ENCODE measurements around the gene SLC38A9. TPM values are rescaled to one million over a fixed set of nuclear protein-coding genes. Genes with fewer than 3 reads are reported as not detected.
"Not testable (repeated sequence)": the region's sequence is repeated elsewhere in the genome, so short reads cannot be mapped to it uniquely, and the experiment has no call there.

The SLC38A9 gene
- total RNA-seq, 4 donors from 2014 or later: 50.5 to 175 (median 86.7) TPM

- no peak overlapping the region for H3K27ac ChIP-seq
- H3K36me3 ChIP-seq: no peaks in the 10 kb centered on the region
- intact Hi-C loops (cut with DNase I; ENCODE audit: low total_unique reads): no loop called here
- H3K27me3 ChIP-seq: no peaks in the 10 kb centered on the region
- H3K4me3 ChIP-seq: no peak overlapping the region
- no peak for DNase-seq
- H3K9me3 ChIP-seq: no peaks in the 10 kb centered on the region
- TF ChIP-seq CTCF (IDR thresholded peaks at IDR 0.05) (no peak), POLR2A (IDR thresholded peaks at IDR 0.05) (no peak)
- H3K4me1 ChIP-seq: no peaks in the 10 kb centered on the region
Measured at GRCh38 chr5:55610542-55610941, 101.6 kb downstream of the SLC38A9 start.

GRCh38 chr5:55609413-55609812 lies 102.7 kb downstream of the SLC38A9 start:
- Histone ChIP-seq H3K27me3 (no peaks in the 10 kb centered on the region), H3K27ac (no peak overlapping the region), H3K4me3 (no peak overlapping the region), H3K4me1 (no peaks in the 10 kb centered on the region), H3K36me3 (no peaks in the 10 kb centered on the region), H3K9me3 (no peaks in the 10 kb centered on the region)
- DNase-seq: no peak
- TF ChIP-seq POLR2A (IDR thresholded peaks at IDR 0.05) (no peak), CTCF (IDR thresholded peaks at IDR 0.05) (no peak)
- intact Hi-C loops (cut with DNase I; ENCODE audit: low total_unique reads): loop anchor here (10.0 kb wide), 1 partner anchor 75 kb away; the partner anchor contains the start of gene PLPP1

GRCh38 chr5:55608595-55609349 lies 103.4 kb downstream of the SLC38A9 start:
- intact Hi-C loops (cut with DNase I; ENCODE audit: low total_unique reads): loop anchor here (10.0 kb wide), 1 partner anchor 74 kb away; the partner anchor contains the start of gene PLPP1
- DNase-seq: no peak
- no peaks in the 10 kb centered on the region for H3K27me3 ChIP-seq
- H3K36me3 ChIP-seq: no peaks in the 10 kb centered on the region
- no peak overlapping the region for H3K27ac ChIP-seq
- H3K9me3 ChIP-seq: no peaks in the 10 kb centered on the region
- H3K4me3 ChIP-seq: no peak overlapping the region
- H3K4me1 ChIP-seq: peaks cover 0 to 4% of the 10 kb centered on the region in 2 donors
- TF ChIP-seq CTCF (IDR thresholded peaks at IDR 0.05) (no peak), POLR2A (IDR thresholded peaks at IDR 0.05) (no peak)

- not testable (repeated sequence) for H3K27ac ChIP-seq, H3K36me3 ChIP-seq, H3K27me3 ChIP-seq, H3K4me3 ChIP-seq, H3K9me3 ChIP-seq, DNase-seq
- intact Hi-C loops (cut with DNase I; ENCODE audit: low total_unique reads): loop anchor here (10.0 kb wide), 1 partner anchor 73 kb away; the partner anchor contains the start of gene PLPP1
- H3K4me1 ChIP-seq: peaks cover 0 to 18% of the 10 kb centered on the region in 2 donors
Measured at GRCh38 chr5:55607309-55607708, 104.8 kb downstream of the SLC38A9 start.

GRCh38 chr5:55604611-55605067 lies 107.5 kb downstream of the SLC38A9 start:
- H3K36me3 ChIP-seq: no peaks in the 10 kb centered on the region
- peak overlapping the region; percentile 89 to 93 for H3K27ac ChIP-seq
- no peak for TF ChIP-seq POLR2A (IDR thresholded peaks at IDR 0.05)
- TF ChIP-seq CTCF (IDR thresholded peaks at IDR 0.05): no peak
- no peak for DNase-seq
- intact Hi-C loops (cut with DNase I; ENCODE audit: low total_unique reads): loop anchor here (10.0 kb wide), 1 partner anchor 70 kb away; the partner anchor contains the start of gene PLPP1
- H3K4me1 ChIP-seq: peaks cover 5 to 24% of the 10 kb centered on the region in 2 donors
- no peaks in the 10 kb centered on the region for H3K27me3 ChIP-seq
- no peak overlapping the region for H3K4me3 ChIP-seq
- no peaks in the 10 kb centered on the region for H3K9me3 ChIP-seq

All from uterus (tissue), 4 donors.